Measurements from ENCODE around the gene AGAP1. TPM values are rescaled to one million over a fixed set of nuclear protein-coding genes. Genes with fewer than 3 reads are reported as not detected.

The AGAP1 gene
- total RNA-seq, 1 donor from 2014 or later, result 21.1 TPM

DNA sequence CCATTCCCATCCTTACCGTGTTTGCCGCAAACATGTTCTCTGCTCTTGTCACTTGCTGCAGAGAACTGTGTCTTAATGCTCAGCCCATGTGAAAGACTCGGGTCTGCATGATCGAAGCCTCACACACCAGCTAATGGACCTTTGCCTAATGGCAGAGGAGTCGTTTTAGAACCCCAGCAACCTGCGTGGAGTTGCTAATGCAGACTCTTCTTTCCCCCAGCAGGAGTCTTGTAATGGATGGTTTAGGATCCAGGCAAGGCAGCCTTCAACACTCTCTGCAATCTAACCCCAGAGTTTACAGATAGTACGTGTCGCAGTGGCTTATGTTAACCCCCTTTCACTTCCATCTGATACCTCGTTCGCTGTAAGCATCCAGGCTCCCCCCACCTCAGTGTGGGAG lies 316.4 kb downstream of the AGAP1 start:
- Histone ChIP-seq H3K27me3 (no peaks in the 10 kb centered on the region), H3K4me1 (no peaks in the 10 kb centered on the region), H3K9me3 (no peaks in the 10 kb centered on the region), H3K4me3 (no peak overlapping the region), H3K36me3 (peaks cover 0 to 33% of the 10 kb centered on the region in 2 donors), H3K27ac (no peak overlapping the region)
- no peak for DNase-seq (ENCODE audit: extremely low spot score in 2 of 2)
- intact Hi-C loops (cut with DNase I), result no loop called here
- no peak for TF ChIP-seq POLR2AphosphoS5 (IDR thresholded peaks at IDR 0.05; ENCODE audit: insufficient read depth in 1 of 2, low read depth in 1 of 2)

DNA sequence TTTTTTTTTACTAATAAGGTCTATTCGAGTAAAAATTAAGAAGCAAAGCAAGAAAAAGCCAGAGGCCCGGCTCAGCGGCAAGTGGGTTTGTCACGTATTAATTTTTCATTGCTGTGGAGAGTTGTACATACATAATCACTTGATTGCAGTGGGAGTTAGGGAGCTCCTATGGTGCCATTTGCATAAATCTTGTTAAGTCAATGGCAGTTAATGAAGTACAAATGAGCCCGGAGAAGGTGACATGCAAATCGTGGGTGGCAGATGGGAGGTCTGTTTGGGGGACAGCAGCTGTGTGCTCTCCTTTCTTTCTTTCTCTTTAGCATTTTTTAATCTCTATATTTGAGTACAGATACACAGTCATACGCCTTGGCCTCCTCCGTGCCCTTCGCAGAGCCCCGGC lies 317.0 kb downstream of the AGAP1 start:
- H3K27me3 ChIP-seq, result no peaks in the 10 kb centered on the region
- H3K4me3 ChIP-seq, result no peak overlapping the region
- no peaks in the 10 kb centered on the region for H3K9me3 ChIP-seq
- H3K4me1 ChIP-seq, result no peaks in the 10 kb centered on the region
- peaks cover 0 to 33% of the 10 kb centered on the region in 2 donors for H3K36me3 ChIP-seq
- TF ChIP-seq, protein P1, sequence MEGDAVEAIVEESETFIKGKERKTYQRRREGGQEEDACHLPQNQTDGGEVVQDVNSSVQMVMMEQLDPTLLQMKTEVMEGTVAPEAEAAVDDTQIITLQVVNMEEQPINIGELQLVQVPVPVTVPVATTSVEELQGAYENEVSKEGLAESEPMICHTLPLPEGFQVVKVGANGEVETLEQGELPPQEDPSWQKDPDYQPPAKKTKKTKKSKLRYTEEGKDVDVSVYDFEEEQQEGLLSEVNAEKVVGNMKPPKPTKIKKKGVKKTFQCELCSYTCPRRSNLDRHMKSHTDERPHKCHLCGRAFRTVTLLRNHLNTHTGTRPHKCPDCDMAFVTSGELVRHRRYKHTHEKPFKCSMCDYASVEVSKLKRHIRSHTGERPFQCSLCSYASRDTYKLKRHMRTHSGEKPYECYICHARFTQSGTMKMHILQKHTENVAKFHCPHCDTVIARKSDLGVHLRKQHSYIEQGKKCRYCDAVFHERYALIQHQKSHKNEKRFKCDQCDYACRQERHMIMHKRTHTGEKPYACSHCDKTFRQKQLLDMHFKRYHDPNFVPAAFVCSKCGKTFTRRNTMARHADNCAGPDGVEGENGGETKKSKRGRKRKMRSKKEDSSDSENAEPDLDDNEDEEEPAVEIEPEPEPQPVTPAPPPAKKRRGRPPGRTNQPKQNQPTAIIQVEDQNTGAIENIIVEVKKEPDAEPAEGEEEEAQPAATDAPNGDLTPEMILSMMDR (IDR thresholded peaks at IDR 0.05), result no peak
- TF ChIP-seq POLR2A (IDR thresholded peaks at IDR 0.05) (no peak), POLR2AphosphoS5 (IDR thresholded peaks at IDR 0.05; ENCODE audit: insufficient read depth in 1 of 2, low read depth in 1 of 2) (no peak)
- intact Hi-C loops (cut with DNase I), result no loop called here
- no peak overlapping the region for H3K27ac ChIP-seq
- DNase-seq (ENCODE audit: extremely low spot score in 2 of 2), result no peak

DNA sequence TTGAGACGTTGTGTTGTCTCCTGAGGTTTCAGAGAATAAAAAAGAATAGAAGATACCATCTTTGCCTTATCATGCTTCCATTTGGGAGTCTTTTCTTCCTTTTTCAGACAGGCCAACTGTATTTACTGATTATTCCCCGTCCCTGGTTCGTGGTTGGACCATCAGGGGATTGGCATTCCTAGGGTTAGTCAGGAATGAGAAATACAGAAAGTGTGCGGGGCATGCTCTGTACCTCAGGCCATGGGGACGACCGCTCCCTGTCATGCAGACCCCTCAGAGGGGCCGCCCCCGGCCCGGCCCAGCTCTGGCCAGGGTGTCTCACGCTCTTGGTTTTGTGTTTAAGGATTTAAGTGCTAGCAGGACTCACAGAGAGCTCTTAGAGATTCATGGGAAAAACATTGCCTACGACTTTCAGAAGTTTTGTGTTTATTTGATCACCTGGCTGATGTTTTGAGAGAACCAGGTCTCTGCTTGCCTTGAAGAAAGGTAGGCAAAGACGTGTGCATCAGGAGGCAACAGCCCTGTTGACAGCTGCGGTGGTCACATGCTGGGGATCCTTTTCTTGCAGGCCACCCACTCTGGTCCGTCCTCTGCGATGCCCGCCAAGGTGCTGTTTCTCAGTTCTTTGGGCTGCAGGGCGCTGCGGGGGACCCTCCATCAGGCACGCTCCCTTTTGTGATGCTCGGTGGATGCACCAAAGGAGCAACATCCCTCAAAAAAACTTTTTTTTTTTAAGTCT lies 317.8 kb downstream of the AGAP1 start:
- no peak for DNase-seq (ENCODE audit: extremely low spot score in 2 of 2)
- H3K4me1 ChIP-seq, result no peaks in the 10 kb centered on the region
- H3K27me3 ChIP-seq, result no peaks in the 10 kb centered on the region
- H3K27ac ChIP-seq, result no peak overlapping the region
- intact Hi-C loops (cut with DNase I), result no loop called here
- H3K9me3 ChIP-seq, result no peaks in the 10 kb centered on the region
- TF ChIP-seq, protein P1 (IDR thresholded peaks at IDR 0.05), result no peak
- TF ChIP-seq POLR2AphosphoS5 (IDR thresholded peaks at IDR 0.05; ENCODE audit: insufficient read depth in 1 of 2, low read depth in 1 of 2) (no peak), POLR2A (IDR thresholded peaks at IDR 0.05) (no peak)
- no peak overlapping the region for H3K4me3 ChIP-seq
- peaks cover 0 to 33% of the 10 kb centered on the region in 2 donors for H3K36me3 ChIP-seq

DNA sequence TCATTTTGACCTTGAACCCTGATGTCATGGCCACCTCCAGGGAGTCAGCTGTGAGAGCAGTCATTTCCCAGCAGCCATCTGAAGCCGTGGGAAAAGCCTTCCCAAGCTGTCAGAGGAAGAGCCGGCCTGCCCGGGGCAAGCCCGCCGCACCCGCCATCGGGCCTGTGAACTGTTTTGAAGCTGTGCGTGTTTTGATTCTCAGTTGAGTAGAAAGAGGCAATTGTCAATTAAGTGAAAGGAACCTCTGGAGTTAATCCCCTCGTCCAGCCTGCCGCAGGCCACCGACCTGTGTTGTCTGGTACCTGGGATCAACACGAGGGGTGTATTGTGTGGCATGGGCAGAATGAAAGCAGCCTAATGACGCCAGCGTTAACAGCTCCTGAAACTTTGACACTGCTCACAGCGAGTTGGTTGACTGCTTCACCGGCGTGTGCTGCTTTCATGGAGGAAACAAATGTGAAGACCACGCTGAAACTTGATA lies 318.4 kb downstream of the AGAP1 start:
- no peak overlapping the region for H3K27ac ChIP-seq
- no peak for TF ChIP-seq POLR2A (IDR thresholded peaks at IDR 0.05)
- TF ChIP-seq, protein P1 (IDR thresholded peaks at IDR 0.05), result no peak
- TF ChIP-seq POLR2AphosphoS5 (IDR thresholded peaks at IDR 0.05; ENCODE audit: insufficient read depth in 1 of 2, low read depth in 1 of 2), result no peak
- DNase-seq (ENCODE audit: extremely low spot score in 2 of 2), result no peak
- peaks cover 0 to 31% of the 10 kb centered on the region in 2 donors for H3K36me3 ChIP-seq
- intact Hi-C loops (cut with DNase I), result no loop called here
- no peaks in the 10 kb centered on the region for H3K4me1 ChIP-seq
- no peak overlapping the region for H3K4me3 ChIP-seq
- H3K27me3 ChIP-seq, result no peaks in the 10 kb centered on the region
- no peaks in the 10 kb centered on the region for H3K9me3 ChIP-seq

DNA sequence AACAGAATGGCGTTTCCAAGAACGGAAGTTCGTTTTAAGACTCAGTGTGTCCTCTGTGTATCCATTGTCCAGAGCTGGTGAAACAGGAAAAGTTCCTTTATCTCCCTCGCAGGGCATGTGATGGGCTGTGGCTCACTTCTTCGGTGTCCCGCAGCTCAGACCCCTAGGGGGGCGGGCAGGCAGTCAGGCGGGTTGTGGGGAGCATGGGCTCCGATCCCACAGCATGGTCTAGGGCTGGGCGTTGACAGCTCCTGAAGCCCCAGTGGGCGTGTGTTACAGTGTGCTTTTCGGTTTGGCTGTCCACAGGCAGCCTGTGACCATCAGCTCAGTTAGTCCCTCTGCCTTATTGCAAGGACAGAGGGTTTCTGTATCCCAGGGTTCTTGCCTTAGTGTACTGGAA lies 319.6 kb downstream of the AGAP1 start:
- H3K4me1 ChIP-seq, result no peaks in the 10 kb centered on the region
- no peak overlapping the region for H3K27ac ChIP-seq
- H3K27me3 ChIP-seq, result no peaks in the 10 kb centered on the region
- intact Hi-C loops (cut with DNase I), result no loop called here
- TF ChIP-seq, protein P1 (IDR thresholded peaks at IDR 0.05), result no peak
- TF ChIP-seq POLR2A (IDR thresholded peaks at IDR 0.05), result no peak
- no peak for TF ChIP-seq POLR2AphosphoS5 (IDR thresholded peaks at IDR 0.05; ENCODE audit: insufficient read depth in 1 of 2, low read depth in 1 of 2)
- no peak overlapping the region for H3K4me3 ChIP-seq
- H3K9me3 ChIP-seq, result no peaks in the 10 kb centered on the region
- DNase-seq (ENCODE audit: extremely low spot score in 2 of 2), result no peak
- H3K36me3 ChIP-seq, result peaks cover 0 to 24% of the 10 kb centered on the region in 2 donors

All from vagina (tissue), 2 donors.